HEK293 (cell line): Measurements from ENCODE around the gene GSN.
A peak's percentile ranks its signal among the peaks of the same experiment; 100 is the strongest.

Source experiments
- CTCF ChIA-PET: fragments of 350-600 bp; formaldehyde crosslinking; extraction: SDS; loops from one replicate; lab custom pipeline; 2021; ENCODE audit warnings: antibody characterized with exemption; lab: Yijun Ruan, JAX
- POLR2A ChIA-PET: fragments of 300-600 bp; formaldehyde crosslinking; extraction: SDS; loops from one replicate; lab custom pipeline; 2020; ENCODE audit warnings: antibody characterized with exemption, inconsistent platforms; lab: Yijun Ruan, JAX
- H3K27ac ChIP-seq: fragments of 200-500 bp; sonication (Bioruptor generic); 2 replicates; pipeline ENCODE4 v1.5.1; 2014; ENCODE audit warnings: low read depth, low read length, control low read depth, inconsistent platforms; ENCODE audit errors: extremely low read depth
- H3K36me3 ChIP-seq, 2 experiments: fragments of 200-500 bp in 1 of 2; sonication (Bioruptor generic) in 1 of 2; 1 replicate in 1 of 2; 2 replicates in 1 of 2; pipeline ENCODE4 v1.5.1; 2014 to 2017; ENCODE audit warnings: inconsistent platforms in 2 of 2, low read length in 2 of 2; ENCODE audit not compliant: control insufficient read depth in 2 of 2, insufficient read depth in 1 of 2
- H3K4me1 ChIP-seq: fragments of 200-500 bp; sonication (Bioruptor generic); 2 replicates; pipeline ENCODE4 v1.5.1; 2014; ENCODE audit warnings: mild to moderate bottlenecking, low read length, inconsistent platforms; ENCODE audit not compliant: control insufficient read depth, insufficient read depth
- H3K4me3 ChIP-seq: 2 replicates; pipeline ENCODE4 v1.5.1; 2011; ENCODE audit warnings: low read depth, mild to moderate bottlenecking, control low read depth, low read length, moderate library complexity
- H3K9me3 ChIP-seq: fragments of 200-500 bp; sonication (Bioruptor generic); 2 replicates; pipeline ENCODE4 v1.5.1; 2014; ENCODE audit warnings: low read depth, low read length, inconsistent platforms; ENCODE audit not compliant: control insufficient read depth, insufficient read depth
- GLIS1 ChIP-seq: fragments of 450-650 bp; formaldehyde crosslinking; IDR thresholded peaks from 2 replicates; pipeline ENCODE4 v1.5.1; 2016; ENCODE audit warnings: missing biosample characterization, missing genetic modification characterization
- IKZF3 ChIP-seq: fragments of 450-650 bp; IDR thresholded peaks from 2 replicates; pipeline ENCODE4 v1.5.0; 2018; ENCODE audit warnings: missing biosample characterization, mild to moderate bottlenecking, missing genetic modification characterization, moderate library complexity
- KLF9 ChIP-seq: fragments of 450-650 bp; formaldehyde crosslinking; IDR thresholded peaks from 2 replicates; pipeline ENCODE4 v1.5.1; 2016; ENCODE audit warnings: missing biosample characterization, missing genetic modification characterization, low read depth
- PRDM1 ChIP-seq: fragments of 450-650 bp; formaldehyde crosslinking; IDR thresholded peaks from 2 replicates; pipeline ENCODE4; 2016; ENCODE audit warnings: missing biosample characterization, missing genetic modification characterization
- PRDM4 ChIP-seq: fragments of 450-650 bp; formaldehyde crosslinking; IDR thresholded peaks from 2 replicates; pipeline ENCODE4 v1.5.1; 2017; ENCODE audit warnings: missing biosample characterization, missing genetic modification characterization
- SALL2 ChIP-seq: fragments of 450-650 bp; formaldehyde crosslinking; IDR thresholded peaks from 2 replicates; pipeline ENCODE4 v1.5.0; 2017; ENCODE audit warnings: missing biosample characterization, mild to moderate bottlenecking, missing genetic modification characterization, borderline replicate concordance
- WT1 ChIP-seq: fragments of 450-650 bp; formaldehyde crosslinking; IDR thresholded peaks from 2 replicates; pipeline ENCODE4 v1.5.1; 2016; ENCODE audit warnings: missing biosample characterization, missing genetic modification characterization
- YY2 ChIP-seq: fragments of 450-650 bp; formaldehyde crosslinking; IDR thresholded peaks from 2 replicates; pipeline ENCODE4 v1.5.1; 2016; ENCODE audit warnings: missing biosample characterization, missing genetic modification characterization
- ZBTB7A ChIP-seq: fragments of 450-650 bp; formaldehyde crosslinking; IDR thresholded peaks from 2 replicates; pipeline ENCODE4 v1.5.1; 2016; ENCODE audit warnings: low read depth, missing biosample characterization, missing genetic modification characterization
- ZFHX2 ChIP-seq: fragments of 450-650 bp; formaldehyde crosslinking; conservative IDR thresholded peaks from 2 replicates; pipeline ENCODE4 v1.5.1; 2016; ENCODE audit warnings: missing biosample characterization, missing genetic modification characterization
- ZNF18 ChIP-seq: fragments of 450-650 bp; formaldehyde crosslinking; IDR thresholded peaks from 2 replicates; pipeline ENCODE4 v1.5.1; 2016; ENCODE audit warnings: missing biosample characterization, missing genetic modification characterization
- ZNF2 ChIP-seq: fragments of 450-650 bp; formaldehyde crosslinking; IDR thresholded peaks from 2 replicates; pipeline ENCODE4 v1.5.1; 2016; ENCODE audit warnings: missing biosample characterization, missing genetic modification characterization
- ZNF211 ChIP-seq: fragments of 450-650 bp; formaldehyde crosslinking; IDR thresholded peaks from 2 replicates; pipeline ENCODE4 v1.5.1; 2016; ENCODE audit warnings: low read depth, missing biosample characterization, missing genetic modification characterization
- ZNF221 ChIP-seq: fragments of 450-650 bp; formaldehyde crosslinking; IDR thresholded peaks from 2 replicates; pipeline ENCODE4 v1.5.1; 2017; ENCODE audit warnings: missing biosample characterization, missing genetic modification characterization, borderline replicate concordance
- ZNF366 ChIP-seq: fragments of 450-650 bp; formaldehyde crosslinking; conservative IDR thresholded peaks from 2 replicates; pipeline ENCODE4 v1.5.1; 2016; ENCODE audit warnings: missing biosample characterization, missing genetic modification characterization
- ZNF391 ChIP-seq: fragments of 450-650 bp; formaldehyde crosslinking; IDR thresholded peaks from 2 replicates; pipeline ENCODE4 v1.5.1; 2016; ENCODE audit warnings: low read depth, missing biosample characterization, missing genetic modification characterization, borderline replicate concordance
- ZNF394 ChIP-seq: fragments of 450-650 bp; formaldehyde crosslinking; IDR thresholded peaks from 2 replicates; pipeline ENCODE4 v1.5.1; 2016; ENCODE audit warnings: missing biosample characterization, missing genetic modification characterization, mild to moderate bottlenecking, moderate library complexity, borderline replicate concordance
- ZNF596 ChIP-seq: fragments of 450-650 bp; IDR thresholded peaks from 2 replicates; pipeline ENCODE4 v1.5.0; 2018; ENCODE audit warnings: missing biosample characterization, mild to moderate bottlenecking, missing genetic modification characterization, moderate library complexity
- ZNF610 ChIP-seq: fragments of 450-650 bp; formaldehyde crosslinking; IDR thresholded peaks from 2 replicates; pipeline ENCODE4 v1.5.1; 2016; ENCODE audit warnings: missing biosample characterization, missing genetic modification characterization, borderline replicate concordance
- ZNF654 ChIP-seq: fragments of 450-650 bp; formaldehyde crosslinking; IDR thresholded peaks from 2 replicates; pipeline ENCODE4 v1.5.1; 2016; ENCODE audit warnings: low read depth, missing biosample characterization, missing genetic modification characterization
- ZNF677 ChIP-seq: fragments of 450-650 bp; IDR thresholded peaks from 2 replicates; pipeline ENCODE4 v1.5.0; 2018; ENCODE audit warnings: missing biosample characterization, mild to moderate bottlenecking, missing genetic modification characterization, moderate library complexity
- ZNF837 ChIP-seq: fragments of 450-650 bp; formaldehyde crosslinking; IDR thresholded peaks from 2 replicates; pipeline ENCODE4 v1.5.1; 2016; ENCODE audit warnings: missing biosample characterization, missing genetic modification characterization
- TF ChIP-seq, protein P1 (sequence below): fragments of 450-650 bp; formaldehyde crosslinking; IDR thresholded peaks from 2 replicates; pipeline ENCODE4 v1.5.1; 2016; ENCODE audit warnings: missing biosample characterization, missing genetic modification characterization

GSN gene

GRCh38 chr9:121339437-121339836, 71.5 kb downstream of the GSN start:
- Histone ChIP-seq H3K27ac (no peak overlapping the region), H3K4me1 (no peaks in the 10 kb centered on the region), H3K9me3 (no peaks in the 10 kb centered on the region), H3K36me3 (peaks cover 0 to 16% of the 10 kb centered on the region in 2 experiments; a peak in 1 of 3 replicates), H3K4me3 (no peak overlapping the region)
- POLR2A ChIA-PET = no interaction called here
- TF ChIP-seq IKZF3 (tag by site-specific recombination) (no peak), ZNF366 (tag by site-specific recombination) (no peak), ZNF654 (tag by site-specific recombination) (no peak), ZNF837 (no peak), ZFHX2 (tag by site-specific recombination) (no peak), PRDM4 (tag by site-specific recombination) (no peak), ZNF391 (tag by site-specific recombination) (no peak), ZNF221 (no peak), ZNF596 (tag by site-specific recombination) (no peak), ZBTB7A (tag by site-specific recombination) (no peak), KLF9 (no peak), ZNF610 (tag by site-specific recombination) (no peak), ZNF2 (tag by site-specific recombination) (no peak), YY2 (tag by site-specific recombination) (no peak), ZNF18 (tag by site-specific recombination) (no peak), WT1 (tag by site-specific recombination) (no peak), ZNF211 (tag by site-specific recombination) (no peak)
- TF ChIP-seq, protein P1, sequence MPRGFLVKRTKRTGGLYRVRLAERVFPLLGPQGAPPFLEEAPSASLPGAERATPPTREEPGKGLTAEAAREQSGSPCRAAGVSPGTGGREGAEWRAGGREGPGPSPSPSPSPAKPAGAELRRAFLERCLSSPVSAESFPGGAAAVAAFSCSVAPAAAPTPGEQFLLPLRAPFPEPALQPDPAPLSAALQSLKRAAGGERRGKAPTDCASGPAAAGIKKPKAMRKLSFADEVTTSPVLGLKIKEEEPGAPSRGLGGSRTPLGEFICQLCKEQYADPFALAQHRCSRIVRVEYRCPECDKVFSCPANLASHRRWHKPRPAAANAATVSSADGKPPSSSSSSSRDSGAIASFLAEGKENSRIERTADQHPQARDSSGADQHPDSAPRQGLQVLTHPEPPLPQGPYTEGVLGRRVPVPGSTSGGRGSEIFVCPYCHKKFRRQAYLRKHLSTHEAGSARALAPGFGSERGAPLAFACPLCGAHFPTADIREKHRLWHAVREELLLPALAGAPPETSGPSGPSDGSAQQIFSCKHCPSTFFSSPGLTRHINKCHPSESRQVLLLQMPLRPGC = no peak
- CTCF ChIA-PET = interaction anchor here (1.0 to 6.3 kb wide), 6 partner anchors 9 to 126 kb away, joined by 3 to 44 read pairs (median 4); no protein-coding TSS in a partner anchor

- Histone ChIP-seq H3K36me3 (peaks cover 0 to 22% of the 10 kb centered on the region in 2 experiments; a peak in 1 of 3 replicates), H3K27ac (no peak overlapping the region), H3K4me1 (no peaks in the 10 kb centered on the region), H3K9me3 (no peaks in the 10 kb centered on the region), H3K4me3 (no peak overlapping the region)
- ChIA-PET CTCF (interaction anchor here (0.7 to 6.3 kb wide), 7 partner anchors 7 to 118 kb away, joined by 3 to 44 read pairs (median 3); no protein-coding TSS in a partner anchor), POLR2A (interaction anchor here (0.6 kb wide), 1 partner anchor 29 kb away, joined by 3 read pairs; no protein-coding TSS in a partner anchor)
- TF ChIP-seq SALL2 (tag by site-specific recombination) (no peak), ZNF677 (tag by site-specific recombination) (no peak), ZNF211 (tag by site-specific recombination) (no peak), ZNF394 (tag by site-specific recombination) (peak; percentile 81), ZNF366 (tag by site-specific recombination) (no peak), PRDM1 (peak; percentile 69), GLIS1 (tag by site-specific recombination) (peak; percentile 21; the same call in 1 of the 2 replicates)
These were observed 72.9 kb downstream of the GSN start for GRCh38 chr9:121340676-121341392.
